HEK293 (cell line): ENCODE data around the gene LRP3.

Experiments used
- BCL11B ChIP-seq: fragments of 450-650 bp; formaldehyde crosslinking; IDR thresholded peaks from 2 replicates; pipeline ENCODE4 v1.5.1; 2016; ENCODE audit warnings: low read depth, missing biosample characterization, missing genetic modification characterization
- GLIS2 ChIP-seq: fragments of 450-650 bp; formaldehyde crosslinking; IDR thresholded peaks from 2 replicates; pipeline ENCODE4 v1.5.1; 2016; ENCODE audit warnings: missing biosample characterization, missing genetic modification characterization
- PRDM1 ChIP-seq: fragments of 450-650 bp; formaldehyde crosslinking; IDR thresholded peaks from 2 replicates; pipeline ENCODE4; 2016; ENCODE audit warnings: missing biosample characterization, missing genetic modification characterization
- YY1 ChIP-seq: fragments of 450-650 bp; formaldehyde crosslinking; IDR thresholded peaks from 2 replicates; pipeline ENCODE4 v1.5.1; 2018; ENCODE audit warnings: missing biosample characterization, missing genetic modification characterization
- ZBTB1 ChIP-seq: fragments of 450-650 bp; formaldehyde crosslinking; IDR thresholded peaks from 2 replicates; pipeline ENCODE4 v1.5.1; 2016; ENCODE audit warnings: missing biosample characterization, missing genetic modification characterization
- ZNF138 ChIP-seq: fragments of 450-650 bp; formaldehyde crosslinking; IDR thresholded peaks from 2 replicates; pipeline ENCODE4 v1.5.1; 2016; ENCODE audit warnings: missing biosample characterization, missing genetic modification characterization, borderline replicate concordance
- ZNF174 ChIP-seq: fragments of 450-650 bp; formaldehyde crosslinking; IDR thresholded peaks from 2 replicates; pipeline ENCODE4 v1.5.0; 2017; ENCODE audit warnings: missing biosample characterization, mild to moderate bottlenecking, missing genetic modification characterization
- ZNF184 ChIP-seq: fragments of 450-650 bp; IDR thresholded peaks from 2 replicates; pipeline ENCODE4 v1.5.1; 2018; ENCODE audit warnings: missing biosample characterization, mild to moderate bottlenecking, missing genetic modification characterization
- ZNF266 ChIP-seq: fragments of 450-650 bp; formaldehyde crosslinking; IDR thresholded peaks from 2 replicates; pipeline ENCODE4 v1.5.1; 2016; ENCODE audit warnings: missing biosample characterization, missing genetic modification characterization, low read depth
- ZNF292 ChIP-seq: fragments of 450-650 bp; formaldehyde crosslinking; IDR thresholded peaks from 2 replicates; pipeline ENCODE4 v1.5.1; 2016; ENCODE audit warnings: low read depth, missing biosample characterization, missing genetic modification characterization, borderline replicate concordance
- ZNF548 ChIP-seq: fragments of 450-650 bp; formaldehyde crosslinking; IDR thresholded peaks from 2 replicates; pipeline ENCODE4 v1.5.1; 2016; ENCODE audit warnings: missing biosample characterization, missing genetic modification characterization
- ZNF549 ChIP-seq: fragments of 450-650 bp; IDR thresholded peaks from 2 replicates; pipeline ENCODE4 v1.5.1; 2018; ENCODE audit warnings: missing biosample characterization, missing genetic modification characterization, mild to moderate bottlenecking, inconsistent platforms, moderate library complexity
- ZNF600 ChIP-seq: fragments of 450-650 bp; formaldehyde crosslinking; IDR thresholded peaks from 2 replicates; pipeline ENCODE4 v1.5.1; 2016; ENCODE audit warnings: missing biosample characterization, missing genetic modification characterization
- ZNF654 ChIP-seq: fragments of 450-650 bp; formaldehyde crosslinking; IDR thresholded peaks from 2 replicates; pipeline ENCODE4 v1.5.1; 2016; ENCODE audit warnings: low read depth, missing biosample characterization, missing genetic modification characterization
- ZNF777 ChIP-seq: fragments of 450-650 bp; formaldehyde crosslinking; IDR thresholded peaks from 2 replicates; pipeline ENCODE4 v1.5.1; 2017; ENCODE audit warnings: missing biosample characterization, missing genetic modification characterization, borderline replicate concordance
- ZNF785 ChIP-seq: fragments of 450-650 bp; formaldehyde crosslinking; IDR thresholded peaks from 2 replicates; pipeline ENCODE4 v1.5.1; 2016; ENCODE audit warnings: missing biosample characterization, missing genetic modification characterization
- ZNF830 ChIP-seq: fragments of 450-650 bp; IDR thresholded peaks from 2 replicates; pipeline ENCODE4 v1.5.0; 2018; ENCODE audit warnings: missing biosample characterization, missing genetic modification characterization, low read depth, mild to moderate bottlenecking, moderate library complexity
- TF ChIP-seq, protein P1 (sequence below): fragments of 450-650 bp; formaldehyde crosslinking; IDR thresholded peaks from 2 replicates; pipeline ENCODE4 v1.5.1; 2016; ENCODE audit warnings: missing biosample characterization, missing genetic modification characterization
- TF ChIP-seq, protein P2 (sequence below): fragments of 450-650 bp; formaldehyde crosslinking; IDR thresholded peaks from 2 replicates; pipeline ENCODE4 v1.5.1; 2016; ENCODE audit warnings: missing biosample characterization, missing genetic modification characterization
- TF ChIP-seq, protein P3 (sequence below): fragments of 450-650 bp; formaldehyde crosslinking; IDR thresholded peaks from 2 replicates; pipeline ENCODE4 v1.5.1; 2017; ENCODE audit warnings: missing biosample characterization, missing genetic modification characterization
- TF ChIP-seq, protein P4 (sequence below): fragments of 450-650 bp; formaldehyde crosslinking; IDR thresholded peaks from 2 replicates; pipeline ENCODE4; 2016; ENCODE audit warnings: missing biosample characterization, missing genetic modification characterization
- TF ChIP-seq, protein P5 (sequence below): fragments of 450-650 bp; formaldehyde crosslinking; IDR thresholded peaks from 2 replicates; pipeline ENCODE4 v1.5.1; 2016; ENCODE audit warnings: missing biosample characterization, missing genetic modification characterization
- TF ChIP-seq, protein P6 (sequence below): fragments of 450-650 bp; IDR thresholded peaks from 2 replicates; pipeline ENCODE4 v1.5.1; 2018; ENCODE audit warnings: missing biosample characterization, mild to moderate bottlenecking, missing genetic modification characterization
- TF ChIP-seq, protein P7 (sequence below): fragments of 450-650 bp; formaldehyde crosslinking; optimal IDR thresholded peaks from 2 replicates; pipeline ENCODE3; 2016; ENCODE audit warnings: missing biosample characterization, mild to moderate bottlenecking, missing genetic modification characterization
- TF ChIP-seq, protein P8 (sequence below): fragments of 450-650 bp; formaldehyde crosslinking; IDR thresholded peaks from 2 replicates; pipeline ENCODE4 v1.5.1; 2017; ENCODE audit warnings: missing biosample characterization, missing genetic modification characterization

LRP3 gene

DNA sequence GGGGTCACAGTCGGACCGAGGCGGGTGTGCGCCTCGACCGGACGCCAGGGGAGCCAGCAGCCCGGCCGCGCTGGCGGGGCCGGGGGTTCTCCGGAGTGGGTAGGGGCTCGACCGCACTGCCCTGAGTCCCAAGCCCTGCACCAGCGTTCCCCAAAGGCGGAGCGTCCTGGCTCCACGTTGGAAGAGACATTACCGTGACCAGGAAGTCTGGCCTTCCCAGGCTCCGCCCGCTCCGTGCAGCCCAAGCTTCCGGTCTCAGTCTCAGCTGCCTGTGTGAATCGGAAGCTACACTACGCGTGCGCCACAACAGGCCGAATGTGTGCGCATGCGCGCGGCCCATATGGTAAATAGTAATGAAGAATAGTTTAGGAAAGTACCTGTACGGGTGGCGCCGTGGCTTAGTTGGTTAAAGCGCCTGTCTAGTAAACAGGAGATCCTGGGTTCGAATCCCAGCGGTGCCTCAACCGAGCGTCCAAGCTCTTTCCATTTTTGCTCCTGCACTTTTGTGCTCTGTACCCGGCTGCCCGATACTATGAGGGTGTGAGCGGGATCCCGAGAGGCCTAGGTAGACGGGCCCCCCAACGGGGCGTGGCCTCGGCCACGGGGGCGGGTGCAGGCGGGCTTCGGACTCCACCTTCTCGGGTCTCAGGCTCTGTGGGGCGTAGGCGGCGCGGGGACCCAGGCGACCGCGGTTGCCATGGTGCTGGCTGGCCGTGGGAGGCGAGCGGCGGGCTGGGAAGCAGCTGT is 17.3 kb upstream of the LRP3 start (continued):
- TF ChIP-seq, protein P1, sequence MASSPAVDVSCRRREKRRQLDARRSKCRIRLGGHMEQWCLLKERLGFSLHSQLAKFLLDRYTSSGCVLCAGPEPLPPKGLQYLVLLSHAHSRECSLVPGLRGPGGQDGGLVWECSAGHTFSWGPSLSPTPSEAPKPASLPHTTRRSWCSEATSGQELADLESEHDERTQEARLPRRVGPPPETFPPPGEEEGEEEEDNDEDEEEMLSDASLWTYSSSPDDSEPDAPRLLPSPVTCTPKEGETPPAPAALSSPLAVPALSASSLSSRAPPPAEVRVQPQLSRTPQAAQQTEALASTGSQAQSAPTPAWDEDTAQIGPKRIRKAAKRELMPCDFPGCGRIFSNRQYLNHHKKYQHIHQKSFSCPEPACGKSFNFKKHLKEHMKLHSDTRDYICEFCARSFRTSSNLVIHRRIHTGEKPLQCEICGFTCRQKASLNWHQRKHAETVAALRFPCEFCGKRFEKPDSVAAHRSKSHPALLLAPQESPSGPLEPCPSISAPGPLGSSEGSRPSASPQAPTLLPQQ = peak; percentile 93
- TF ChIP-seq ZNF654 (tag by site-specific recombination) (no peak), PRDM1 (no peak), GLIS2 (tag by site-specific recombination) (peak; percentile 100), ZNF830 (tag by site-specific recombination) (no peak), ZBTB1 (tag by site-specific recombination) (no peak), ZNF548 (tag by site-specific recombination) (0 out of 2 replicates have a peak, but pooled peaks have one; percentile 23), ZNF266 (tag by site-specific recombination) (no peak), ZNF785 (tag by site-specific recombination) (no peak), ZNF138 (tag by site-specific recombination) (no peak), ZNF174 (tag by site-specific recombination) (no peak), ZNF600 (tag by site-specific recombination) (peak; percentile 95), ZNF292 (tag by site-specific recombination) (no peak), ZNF777 (tag by site-specific recombination) (no peak), ZNF184 (tag by site-specific recombination) (peak; percentile 92), BCL11B (tag by site-specific recombination) (peak; percentile 94), YY1 (tag by site-specific recombination) (peak; percentile 54), ZNF549 (tag by site-specific recombination) (no peak)
- TF ChIP-seq, protein P2, sequence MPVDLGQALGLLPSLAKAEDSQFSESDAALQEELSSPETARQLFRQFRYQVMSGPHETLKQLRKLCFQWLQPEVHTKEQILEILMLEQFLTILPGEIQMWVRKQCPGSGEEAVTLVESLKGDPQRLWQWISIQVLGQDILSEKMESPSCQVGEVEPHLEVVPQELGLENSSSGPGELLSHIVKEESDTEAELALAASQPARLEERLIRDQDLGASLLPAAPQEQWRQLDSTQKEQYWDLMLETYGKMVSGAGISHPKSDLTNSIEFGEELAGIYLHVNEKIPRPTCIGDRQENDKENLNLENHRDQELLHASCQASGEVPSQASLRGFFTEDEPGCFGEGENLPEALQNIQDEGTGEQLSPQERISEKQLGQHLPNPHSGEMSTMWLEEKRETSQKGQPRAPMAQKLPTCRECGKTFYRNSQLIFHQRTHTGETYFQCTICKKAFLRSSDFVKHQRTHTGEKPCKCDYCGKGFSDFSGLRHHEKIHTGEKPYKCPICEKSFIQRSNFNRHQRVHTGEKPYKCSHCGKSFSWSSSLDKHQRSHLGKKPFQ (tag by site-specific recombination) = peak; percentile 97
- TF ChIP-seq, protein P3, sequence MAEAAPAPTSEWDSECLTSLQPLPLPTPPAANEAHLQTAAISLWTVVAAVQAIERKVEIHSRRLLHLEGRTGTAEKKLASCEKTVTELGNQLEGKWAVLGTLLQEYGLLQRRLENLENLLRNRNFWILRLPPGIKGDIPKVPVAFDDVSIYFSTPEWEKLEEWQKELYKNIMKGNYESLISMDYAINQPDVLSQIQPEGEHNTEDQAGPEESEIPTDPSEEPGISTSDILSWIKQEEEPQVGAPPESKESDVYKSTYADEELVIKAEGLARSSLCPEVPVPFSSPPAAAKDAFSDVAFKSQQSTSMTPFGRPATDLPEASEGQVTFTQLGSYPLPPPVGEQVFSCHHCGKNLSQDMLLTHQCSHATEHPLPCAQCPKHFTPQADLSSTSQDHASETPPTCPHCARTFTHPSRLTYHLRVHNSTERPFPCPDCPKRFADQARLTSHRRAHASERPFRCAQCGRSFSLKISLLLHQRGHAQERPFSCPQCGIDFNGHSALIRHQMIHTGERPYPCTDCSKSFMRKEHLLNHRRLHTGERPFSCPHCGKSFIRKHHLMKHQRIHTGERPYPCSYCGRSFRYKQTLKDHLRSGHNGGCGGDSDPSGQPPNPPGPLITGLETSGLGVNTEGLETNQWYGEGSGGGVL (tag by site-specific recombination) = no peak
- TF ChIP-seq, protein P4, sequence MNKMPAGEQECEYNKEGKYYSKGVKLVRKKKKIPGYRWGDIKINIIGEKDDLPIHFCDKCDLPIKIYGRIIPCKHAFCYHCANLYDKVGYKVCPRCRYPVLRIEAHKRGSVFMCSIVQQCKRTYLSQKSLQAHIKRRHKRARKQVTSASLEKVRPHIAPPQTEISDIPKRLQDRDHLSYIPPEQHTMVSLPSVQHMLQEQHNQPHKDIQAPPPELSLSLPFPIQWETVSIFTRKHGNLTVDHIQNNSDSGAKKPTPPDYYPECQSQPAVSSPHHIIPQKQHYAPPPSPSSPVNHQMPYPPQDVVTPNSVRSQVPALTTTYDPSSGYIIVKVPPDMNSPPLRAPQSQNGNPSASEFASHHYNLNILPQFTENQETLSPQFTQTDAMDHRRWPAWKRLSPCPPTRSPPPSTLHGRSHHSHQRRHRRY = no peak
- TF ChIP-seq, protein P5, sequence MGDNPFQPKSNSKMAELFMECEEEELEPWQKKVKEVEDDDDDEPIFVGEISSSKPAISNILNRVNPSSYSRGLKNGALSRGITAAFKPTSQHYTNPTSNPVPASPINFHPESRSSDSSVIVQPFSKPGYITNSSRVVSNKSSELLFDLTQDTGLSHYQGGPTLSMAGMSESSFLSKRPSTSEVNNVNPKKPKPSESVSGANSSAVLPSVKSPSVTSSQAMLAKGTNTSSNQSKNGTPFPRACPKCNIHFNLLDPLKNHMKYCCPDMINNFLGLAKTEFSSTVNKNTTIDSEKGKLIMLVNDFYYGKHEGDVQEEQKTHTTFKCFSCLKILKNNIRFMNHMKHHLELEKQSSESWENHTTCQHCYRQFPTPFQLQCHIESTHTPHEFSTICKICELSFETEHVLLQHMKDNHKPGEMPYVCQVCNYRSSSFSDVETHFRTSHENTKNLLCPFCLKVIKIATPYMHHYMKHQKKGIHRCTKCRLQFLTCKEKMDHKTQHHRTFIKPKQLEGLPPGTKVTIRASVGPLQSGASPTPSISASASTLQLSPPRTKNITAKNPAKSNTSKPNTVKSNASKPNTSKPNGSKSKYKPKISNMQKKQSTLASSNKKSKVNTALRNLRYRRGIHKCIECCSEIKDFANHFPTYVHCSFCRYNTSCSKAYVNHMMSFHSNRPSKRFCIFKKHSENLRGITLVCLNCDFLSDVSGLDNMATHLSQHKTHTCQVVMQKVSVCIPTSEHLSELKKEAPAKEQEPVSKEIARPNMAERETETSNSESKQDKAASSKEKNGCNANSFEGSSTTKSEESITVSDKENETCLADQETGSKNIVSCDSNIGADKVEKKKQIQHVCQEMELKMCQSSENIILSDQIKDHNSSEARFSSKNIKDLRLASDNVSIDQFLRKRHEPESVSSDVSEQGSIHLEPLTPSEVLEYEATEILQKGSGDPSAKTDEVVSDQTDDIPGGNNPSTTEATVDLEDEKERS (tag by site-specific recombination) = 0 out of 2 replicates have a peak, but pooled peaks have one; percentile 4
- TF ChIP-seq, protein P6, sequence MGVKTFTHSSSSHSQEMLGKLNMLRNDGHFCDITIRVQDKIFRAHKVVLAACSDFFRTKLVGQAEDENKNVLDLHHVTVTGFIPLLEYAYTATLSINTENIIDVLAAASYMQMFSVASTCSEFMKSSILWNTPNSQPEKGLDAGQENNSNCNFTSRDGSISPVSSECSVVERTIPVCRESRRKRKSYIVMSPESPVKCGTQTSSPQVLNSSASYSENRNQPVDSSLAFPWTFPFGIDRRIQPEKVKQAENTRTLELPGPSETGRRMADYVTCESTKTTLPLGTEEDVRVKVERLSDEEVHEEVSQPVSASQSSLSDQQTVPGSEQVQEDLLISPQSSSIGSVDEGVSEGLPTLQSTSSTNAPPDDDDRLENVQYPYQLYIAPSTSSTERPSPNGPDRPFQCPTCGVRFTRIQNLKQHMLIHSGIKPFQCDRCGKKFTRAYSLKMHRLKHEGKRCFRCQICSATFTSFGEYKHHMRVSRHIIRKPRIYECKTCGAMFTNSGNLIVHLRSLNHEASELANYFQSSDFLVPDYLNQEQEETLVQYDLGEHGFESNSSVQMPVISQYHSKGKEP (tag by site-specific recombination) = peak; percentile 84; the same call in 1 of the 2 replicates
- TF ChIP-seq, protein P7, sequence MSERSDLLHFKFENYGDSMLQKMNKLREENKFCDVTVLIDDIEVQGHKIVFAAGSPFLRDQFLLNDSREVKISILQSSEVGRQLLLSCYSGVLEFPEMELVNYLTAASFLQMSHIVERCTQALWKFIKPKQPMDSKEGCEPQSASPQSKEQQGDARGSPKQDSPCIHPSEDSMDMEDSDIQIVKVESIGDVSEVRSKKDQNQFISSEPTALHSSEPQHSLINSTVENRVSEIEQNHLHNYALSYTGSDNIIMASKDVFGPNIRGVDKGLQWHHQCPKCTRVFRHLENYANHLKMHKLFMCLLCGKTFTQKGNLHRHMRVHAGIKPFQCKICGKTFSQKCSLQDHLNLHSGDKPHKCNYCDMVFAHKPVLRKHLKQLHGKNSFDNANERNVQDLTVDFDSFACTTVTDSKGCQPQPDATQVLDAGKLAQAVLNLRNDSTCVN (tag by site-specific recombination) = peak; percentile 97
- TF ChIP-seq, protein P8, sequence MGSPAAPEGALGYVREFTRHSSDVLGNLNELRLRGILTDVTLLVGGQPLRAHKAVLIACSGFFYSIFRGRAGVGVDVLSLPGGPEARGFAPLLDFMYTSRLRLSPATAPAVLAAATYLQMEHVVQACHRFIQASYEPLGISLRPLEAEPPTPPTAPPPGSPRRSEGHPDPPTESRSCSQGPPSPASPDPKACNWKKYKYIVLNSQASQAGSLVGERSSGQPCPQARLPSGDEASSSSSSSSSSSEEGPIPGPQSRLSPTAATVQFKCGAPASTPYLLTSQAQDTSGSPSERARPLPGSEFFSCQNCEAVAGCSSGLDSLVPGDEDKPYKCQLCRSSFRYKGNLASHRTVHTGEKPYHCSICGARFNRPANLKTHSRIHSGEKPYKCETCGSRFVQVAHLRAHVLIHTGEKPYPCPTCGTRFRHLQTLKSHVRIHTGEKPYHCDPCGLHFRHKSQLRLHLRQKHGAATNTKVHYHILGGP (tag by site-specific recombination) = no peak
